Stimulated activated CD8-positive, alpha-beta memory T cell treated with anti-CD3 and anti-CD28 coated beads, Interleukin-15, amount 100 ng/mL, for 4 hours (primary cell): ENCODE results near the gene RUFY4.
"Not testable (repeated sequence)": the region's sequence is repeated elsewhere in the genome, so short reads cannot be mapped to it uniquely, and the experiment has no call there.

ENCODE experiments used
- DNase-seq, 2 donors: peaks; one replicate each; pipeline ENCODE4 v3.0.0-alpha.2; 2020; ENCODE audit warnings: low read depth in 2 of 2

Gene RUFY4

GRCh38 chr2:218082586-218083351 is 13.7 kb downstream of the RUFY4 start:
- DNase-seq = no peak

GRCh38 chr2:218083352-218083676 is 14.3 kb downstream of the RUFY4 start:
- no peak for DNase-seq

- DNase-seq = no peak
Measured at GRCh38 chr2:218086478-218086877, 17.4 kb downstream of the RUFY4 start.

- DNase-seq = no peak
Measured at GRCh38 chr2:218089259-218089658, 20.2 kb downstream of the RUFY4 start.

- DNase-seq = no peak
Measured at GRCh38 chr2:218091746-218092145, 22.7 kb downstream of the RUFY4 start.

GRCh38 chr2:218093879-218094278 is 24.8 kb downstream of the RUFY4 start:
- DNase-seq = no peak

- DNase-seq = no peak
Measured at GRCh38 chr2:218095853-218096252, 26.8 kb downstream of the RUFY4 start.

- DNase-seq = no peak
Measured at GRCh38 chr2:218097975-218098374, 28.9 kb downstream of the RUFY4 start.

- DNase-seq = not testable (repeated sequence)
Measured at GRCh38 chr2:218108834-218109233, 39.8 kb downstream of the RUFY4 start.

GRCh38 chr2:218121789-218122188 is 52.7 kb downstream of the RUFY4 start:
- DNase-seq = not testable (repeated sequence)

GRCh38 chr2:218122286-218122685 is 53.2 kb downstream of the RUFY4 start:
- DNase-seq = not testable (repeated sequence)

- DNase-seq = no peak
Measured at GRCh38 chr2:218123986-218124385, 54.9 kb downstream of the RUFY4 start.

GRCh38 chr2:218125095-218125494 is 56.0 kb downstream of the RUFY4 start:
- no peak for DNase-seq

GRCh38 chr2:218125626-218126080 is 56.6 kb downstream of the RUFY4 start, which contains the start of gene CXCR2:
Gene CXCR2 (plus strand): TSS chr2:218126028. CDS start chr2:218134802, 8,774 bp downstream.
- no peak for DNase-seq

GRCh38 chr2:218127929-218128455 is 58.9 kb downstream of the RUFY4 start:
- no peak for DNase-seq

- no peak for DNase-seq
Measured at GRCh38 chr2:218128781-218129457, 59.9 kb downstream of the RUFY4 start.

GRCh38 chr2:218129458-218130135 is 60.5 kb downstream of the RUFY4 start:
- DNase-seq = no peak

- DNase-seq = no peak
Measured at GRCh38 chr2:218130377-218130776, 61.3 kb downstream of the RUFY4 start.

- DNase-seq = no peak
Measured at GRCh38 chr2:218130822-218131221, 61.8 kb downstream of the RUFY4 start.

GRCh38 chr2:218137514-218137913 is 68.5 kb downstream of the RUFY4 start:
- DNase-seq = no peak

GRCh38 chr2:218138047-218138446 is 69.0 kb downstream of the RUFY4 start:
- DNase-seq = no peak
